K562 (cell line): ENCODE measurements around the gene FCGBP. TPM values are rescaled to one million over a fixed set of nuclear protein-coding genes. Genes with fewer than 3 reads are reported as not detected.

Source experiments
- ATAC-seq: fragments of 200-7000 bp; cut with Tn5 transposase; 3 replicates; pipeline ENCODE4 v1.9.1; 2020; ENCODE audit warnings: moderate library complexity
- BruUV-seq: library from RNA; stranded (reverse); fragments of 400-500 nt; replicated peaks from 2 replicates; lab custom pipeline; 2021; lab: Mats Ljungman, UMichigan
- CTCF ChIA-PET: fragments of 300-600 bp; formaldehyde crosslinking; extraction: SDS; loops from one replicate; lab custom pipeline; 2021; ENCODE audit warnings: low intra/inter-chr PET ratio; lab: Yijun Ruan, JAX
- POLR2A ChIA-PET: fragments of 300-600, 350-650 bp; sonication (Branson Sonifier 250); formaldehyde crosslinking; extraction: SDS; loops from one replicate; lab custom pipeline; 2021; ENCODE audit warnings: antibody characterized with exemption, inconsistent platforms; lab: Yijun Ruan, JAX
- DNase-seq, 4 experiments: peaks; one replicate each; pipeline versions ENCODE4 v3.0.0 to v3.0.0-alpha.2; 2011 to 2018; ENCODE audit warnings: low spot score in 3 of 4, mixed read lengths in 3 of 4; ENCODE audit errors: extremely low read depth in 1 of 4
- FAIRE-seq: peaks from 2 replicates; lab custom pipeline; 2011; peaks lifted over from hg19 to GRCh38; lab: Jason Lieb, UNC
- H2AFZ ChIP-seq: 2 replicates; pipeline ENCODE4 v1.6.0; 2011; ENCODE audit warnings: low read depth, low read length, control low read depth, inconsistent platforms
- H3K27ac ChIP-seq: fragments of 200-600 bp; 3 replicates; pipeline ENCODE4 v1.8.0; 2011; ENCODE audit warnings: low read depth, mild to moderate bottlenecking, control low read depth, inconsistent platforms, low read length, moderate library complexity, mixed read lengths; ENCODE audit errors: extremely low read depth
- H3K27me3 ChIP-seq, 2 experiments: fragments of 300-600 bp in 1 of 2; 2 replicates in 1 of 2; 3 replicates in 1 of 2; pipeline versions ENCODE4 v1.6.0 to v1.8.0; 2011; ENCODE audit warnings: inconsistent platforms in 2 of 2, low read length in 2 of 2, mild to moderate bottlenecking in 1 of 2, mixed read lengths in 1 of 2, moderate library complexity in 1 of 2; ENCODE audit not compliant: control insufficient read depth in 2 of 2, insufficient read depth in 2 of 2
- H3K36me3 ChIP-seq: fragments of 300-600 bp; 3 replicates; pipeline ENCODE4 v1.8.0; 2011; ENCODE audit warnings: mild to moderate bottlenecking, low read length, inconsistent platforms; ENCODE audit not compliant: control insufficient read depth, insufficient read depth
- H3K4me1 ChIP-seq, 2 experiments: fragments of 200-600 bp in 1 of 2; replicated peaks in 1 of 2; 2 replicates in 1 of 2; 3 replicates in 1 of 2; pipeline versions ENCODE4 v1.5.1 to v1.8.0; 2011; ENCODE audit warnings: inconsistent platforms in 2 of 2, low read length in 2 of 2, mild to moderate bottlenecking in 1 of 2, mixed read lengths in 1 of 2, moderate library complexity in 1 of 2; ENCODE audit not compliant: control insufficient read depth in 2 of 2, insufficient read depth in 2 of 2
- H3K4me2 ChIP-seq: 2 replicates; pipeline ENCODE4 v1.6.1; 2011; ENCODE audit warnings: low read length, control low read depth, inconsistent platforms, mixed read lengths; ENCODE audit not compliant: insufficient read depth
- H3K4me3 ChIP-seq: fragments of 200-600 bp; sonication (generic), shearing (Covaris generic); 2 replicates; pipeline ENCODE4 v1.5.1; 2016; ENCODE audit warnings: control low read depth, inconsistent platforms
- H3K79me2 ChIP-seq: fragments of 200-600 bp; 3 replicates; pipeline ENCODE4 v1.8.0; 2011; ENCODE audit warnings: low read length, inconsistent platforms; ENCODE audit not compliant: control insufficient read depth, insufficient read depth
- H3K9ac ChIP-seq, 2 experiments: 2 replicates each; pipeline versions ENCODE4 v1.6.0 to v1.6.1; 2011; ENCODE audit warnings: low read depth in 2 of 2, low read length in 2 of 2, control low read depth in 1 of 2, inconsistent platforms in 1 of 2, mild to moderate bottlenecking in 1 of 2, mixed read lengths in 1 of 2; ENCODE audit not compliant: insufficient read depth in 1 of 2
- H3K9me1 ChIP-seq: one replicate; pipeline ENCODE4 v1.6.0; 2011; ENCODE audit warnings: inconsistent platforms, mild to moderate bottlenecking, low read length, moderate library complexity; ENCODE audit not compliant: control insufficient read depth, insufficient read depth
- H3K9me3 ChIP-seq: replicated peaks from 2 replicates; pipeline ENCODE4 v1.5.1; 2011; ENCODE audit warnings: low read depth, low read length, inconsistent platforms; ENCODE audit not compliant: control insufficient read depth, insufficient read depth
- H4K20me1 ChIP-seq: replicated peaks from 2 replicates; pipeline ENCODE4 v1.6.1; 2011; ENCODE audit warnings: low read length, inconsistent platforms, mixed read lengths; ENCODE audit not compliant: control insufficient read depth, insufficient read depth
- ADNP ChIP-seq: fragments of 200-800 bp; sonication (Bioruptor generic); IDR thresholded peaks from 2 replicates; pipeline ENCODE4 v1.6.1; 2016; ENCODE audit warnings: missing genetic modification characterization, missing compliant biosample characterization
- EHMT2 ChIP-seq: fragments of 450-650 bp; IDR thresholded peaks from 2 replicates; pipeline ENCODE4 v1.6.1; 2018; ENCODE audit warnings: antibody characterized with exemption
- MIER1 ChIP-seq: fragments of 450-650 bp; IDR thresholded peaks from 2 replicates; pipeline ENCODE4 v1.6.1; 2016; ENCODE audit warnings: antibody characterized with exemption, mild to moderate bottlenecking, low read depth
- RCOR1 ChIP-seq, 2 experiments: IDR thresholded peaks; 2 replicates each; pipeline ENCODE4 v1.6.1; 2012; ENCODE audit warnings: low read depth in 2 of 2, low read length in 2 of 2, borderline replicate concordance in 1 of 2, improper control_type of control experiment in 1 of 2
- REST ChIP-seq, 2 experiments: fragments of 450-650 bp; formaldehyde crosslinking in 1 of 2; IDR thresholded peaks; 2 replicates each; pipeline versions ENCODE4 v1.4.0 to v1.6.1; 2014 to 2020; ENCODE audit warnings: mild to moderate bottlenecking in 2 of 2, borderline replicate concordance in 1 of 2, low read depth in 1 of 2
- ZNF41 ChIP-seq: fragments of 250-450 bp; sonication (Bioruptor Pico); conservative IDR thresholded peaks from 2 replicates; pipeline ENCODE4 v1.4.0; 2020; ENCODE audit warnings: mild to moderate bottlenecking
- WGBS: fragments of 100-300 bp; shearing (Covaris generic); methylation state at CpG from one replicate; pipeline ENCODE4 v1.1.6; 2016; ENCODE audit warnings: low coverage, mixed read lengths; ENCODE audit not compliant: insufficient coverage; ENCODE audit errors: missing lambda C conversion rate; 5-methylcytosine and 5-hydroxymethylcytosine counted together
- in situ Hi-C: fragments of 300-500 bp; cut with MboI; formaldehyde crosslinking; loops from 4 replicates; pipeline ENCODE4 v1.15.0; 2018; ENCODE audit warnings: inconsistent platforms, mixed read lengths
- intact Hi-C: fragments of 100-400 bp; cut with micrococcal nuclease; formaldehyde crosslinking; loops from 2 replicates; pipeline ENCODE4 v1.14.2; 2022
- polyA plus RNA-seq, 8 experiments: library from polyadenylated mRNA; depleted of rRNA in 4 of 8; stranded (reverse) in 5 of 8; unstranded in 3 of 8; fragments of >200 nt; fragmentation: Nextera tagmentation in 2 of 8; fragmentation: Illumina TruSeq in 1 of 8; extraction: Ambion mirVana in 2 of 8; extraction: Trizol in 1 of 8; gene quantifications; 2 replicates each; pipeline versions ENCODE4 v1.2.1 to v1.2.3, GENCODE V29; 2011 to 2014; ENCODE audit warnings: inconsistent platforms in 1 of 8, missing spikeins in 1 of 8
- total RNA-seq, 7 experiments: library from RNA; depleted of rRNA in 6 of 7; stranded (reverse); fragments of >200 nt in 6 of 7; fragmentation: Illumina TruSeq in 2 of 7; extraction: Trizol in 2 of 7; gene quantifications; 2 replicates each; pipeline versions ENCODE4 v1.2.1 to v1.2.3, GENCODE V29; 2011 to 2021; ENCODE audit warnings: low replicate concordance in 1 of 7

FCGBP gene
- total and polyA plus RNA-seq, 9 of the 15 experiments (the other 6 are each of a cell fraction or from before 2014, with no cell fraction given), result 0.01 to 1.5 (median 0.13) TPM; not detected in 4

GRCh38 chr19:39916851-39917396, 17.5 kb downstream of the FCGBP start:
- Histone ChIP-seq H3K4me2 (no peak overlapping the region), H3K36me3 (no peaks in the 10 kb centered on the region), H3K4me3 (no peak overlapping the region), H3K9ac (no peak overlapping the region), H3K27me3 (peaks cover 13 to 61% of the 10 kb centered on the region in 2 experiments; a peak in 4 of 5 replicates), H3K27ac (no peak overlapping the region), H3K9me1 (no peaks in the 10 kb centered on the region), H2AFZ (no peak overlapping the region), H3K79me2 (no peaks in the 10 kb centered on the region), H3K4me1 (peaks cover 0 to 14% of the 10 kb centered on the region in 2 experiments; a peak in 2 of 5 replicates), H4K20me1 (0 out of 2 replicates have a peak, but pooled peaks cover 6% of the 10 kb centered on the region), H3K9me3 (no peaks in the 10 kb centered on the region)
- FAIRE-seq, result no peak
- CTCF ChIA-PET, result no interaction called here
- WGBS, result 0% methylated on average over 5 of the region's 5 CpGs
- POLR2A ChIA-PET, result no interaction called here
- 0 out of 3 replicates have a peak, but pooled peaks have one; percentile 44 for ATAC-seq
- DNase-seq, result peak in 1 of 4 experiments; percentile 7
- BruUV-seq, result no TSS peak
- intact Hi-C loops, result no loop called here
- in situ Hi-C loops, result no loop called here
- TF ChIP-seq EHMT2 (0 out of 2 replicates have a peak, but pooled peaks have one; percentile 53), REST (IDR thresholded peaks at IDR 0.05; ENCODE audit: borderline replicate concordance) (peak; percentile 92), REST (CRISPR knock-in tag; IDR thresholded peaks at IDR 0.05; ENCODE audit: low read depth) (peak; percentile 47; the same call in 1 of the 2 replicates), ADNP (no peak), MIER1 (peak; percentile 46; the same call in 1 of the 2 replicates), RCOR1 (IDR thresholded peaks at IDR 0.05; ENCODE audit: borderline replicate concordance in 1 of 2, low read depth in 2 of 2, low read length in 2 of 2) (0 out of 4 replicates have a peak, but pooled peaks of 1 of the 2 experiments have one; percentile 44), ZNF41 (no peak)
